LoVo (cell line): ENCODE measurements around the gene ZC3H4.
A peak's percentile ranks its signal among the peaks of the same experiment; 100 is the strongest.
"Not testable (repeated sequence)": the region's sequence is repeated elsewhere in the genome, so short reads cannot be mapped to it uniquely, and the experiment has no call there.

Experiments
- DNase-seq: peaks from one replicate; pipeline ENCODE4 v3.0.0-alpha.2; 2016; ENCODE audit warnings: low spot score

ZC3H4 gene

DNA sequence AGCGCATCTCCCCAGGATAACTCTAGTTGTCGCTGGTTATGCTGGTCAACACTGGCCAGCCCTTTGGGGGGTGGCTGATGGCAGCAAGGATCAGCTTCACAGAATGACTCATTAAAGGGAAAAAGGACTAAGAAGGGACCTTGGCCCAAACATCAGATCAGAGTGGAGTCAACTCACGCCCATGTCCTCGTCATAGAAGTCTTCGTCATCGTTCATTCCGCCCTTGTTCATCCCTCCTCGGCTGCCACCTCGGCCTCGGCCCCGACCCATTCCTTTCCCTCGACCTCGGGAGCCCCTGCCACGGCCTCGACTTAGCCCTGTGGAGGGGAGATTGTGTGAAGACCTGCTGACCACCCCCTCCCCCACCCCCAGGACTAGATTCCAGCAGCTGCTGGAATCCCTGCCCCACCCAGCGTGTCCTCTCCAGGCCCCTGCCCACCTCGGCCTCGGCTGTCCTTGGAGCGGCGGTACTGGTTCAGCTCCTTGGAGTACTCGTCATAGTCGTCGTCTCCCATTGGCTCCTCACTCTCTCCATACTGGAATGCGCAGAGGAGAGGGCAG is 28.6 kb downstream of the ZC3H4 start:
- no peak for DNase-seq

DNA sequence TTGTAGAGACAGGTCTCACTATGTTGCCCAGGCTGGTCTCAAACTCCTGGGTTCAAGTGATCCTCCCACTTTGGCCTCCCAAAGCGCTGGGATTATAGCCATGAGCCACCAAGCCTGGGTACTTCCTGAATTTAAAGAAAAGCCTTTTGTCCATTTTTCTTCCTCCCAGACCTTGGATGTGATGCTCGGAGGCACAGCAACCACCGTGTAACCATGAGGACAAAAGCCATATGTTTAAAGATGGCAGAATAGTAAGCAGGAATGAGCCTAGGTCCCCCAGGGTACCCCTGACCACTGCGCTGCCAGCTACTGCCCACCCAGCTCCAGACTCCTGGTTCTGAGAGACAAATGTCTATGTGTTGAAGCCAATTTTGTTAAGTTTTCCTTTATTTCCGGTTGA is 31.1 kb downstream of the ZC3H4 start:
- no peak for DNase-seq

DNA sequence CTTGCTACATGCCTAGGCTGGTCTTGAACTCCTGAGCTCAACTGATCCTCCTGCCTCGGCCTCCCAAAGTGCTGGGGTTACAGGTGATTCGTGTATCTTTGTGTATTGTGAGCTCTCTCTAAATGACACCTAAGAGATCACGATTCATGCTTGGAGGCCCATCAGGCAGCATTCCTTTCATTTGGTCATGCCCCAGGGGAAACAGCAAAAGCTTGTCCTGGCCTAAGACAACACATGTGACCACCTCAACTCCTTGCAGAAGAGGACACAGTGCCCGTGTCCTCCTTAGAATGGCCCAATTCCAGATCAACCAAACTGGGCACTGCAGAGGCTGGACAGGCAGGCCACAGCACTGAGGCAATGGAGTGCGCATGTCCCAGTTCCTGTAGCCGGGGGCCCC is 32.5 kb downstream of the ZC3H4 start:
- DNase-seq: no peak

DNA sequence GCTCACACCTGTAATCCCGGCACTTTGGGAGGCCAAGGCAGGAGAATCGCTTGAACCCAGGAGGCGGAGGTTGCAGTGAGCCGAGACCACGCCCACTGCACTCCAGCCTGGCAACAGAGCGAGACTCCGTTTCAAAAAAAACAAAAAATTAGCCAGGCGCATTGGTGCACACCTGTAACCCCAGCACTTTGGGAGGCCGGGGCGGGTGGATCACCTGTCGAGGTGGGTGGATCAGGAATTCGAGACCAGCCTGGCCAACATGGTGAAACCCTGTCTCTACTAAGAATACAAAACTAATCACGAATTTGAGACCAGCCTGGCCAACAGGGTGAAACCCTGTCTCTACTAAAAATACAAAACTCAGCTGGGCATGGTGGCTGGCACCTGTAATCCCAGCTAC is 35.2 kb downstream of the ZC3H4 start:
- DNase-seq: not testable (repeated sequence)

DNA sequence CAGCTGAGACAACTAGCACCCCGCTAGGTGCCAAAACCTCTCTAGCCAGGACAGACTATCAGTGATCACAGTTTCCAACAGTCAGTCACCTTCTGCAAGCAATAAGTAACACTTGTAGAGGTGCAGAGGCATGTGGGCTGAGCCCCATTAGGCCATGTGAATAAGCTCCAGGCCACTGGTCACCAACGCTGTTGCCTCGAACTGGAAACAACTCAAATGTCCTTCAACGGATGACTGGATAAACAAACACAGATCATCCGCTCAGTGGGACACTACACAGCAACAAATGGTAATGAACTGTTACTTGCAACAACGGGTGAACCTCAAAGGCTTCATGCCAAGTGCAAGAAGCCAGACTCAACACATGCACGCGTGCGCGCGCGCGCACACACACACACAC is 37.6 kb downstream of the ZC3H4 start:
- DNase-seq: no peak

DNA sequence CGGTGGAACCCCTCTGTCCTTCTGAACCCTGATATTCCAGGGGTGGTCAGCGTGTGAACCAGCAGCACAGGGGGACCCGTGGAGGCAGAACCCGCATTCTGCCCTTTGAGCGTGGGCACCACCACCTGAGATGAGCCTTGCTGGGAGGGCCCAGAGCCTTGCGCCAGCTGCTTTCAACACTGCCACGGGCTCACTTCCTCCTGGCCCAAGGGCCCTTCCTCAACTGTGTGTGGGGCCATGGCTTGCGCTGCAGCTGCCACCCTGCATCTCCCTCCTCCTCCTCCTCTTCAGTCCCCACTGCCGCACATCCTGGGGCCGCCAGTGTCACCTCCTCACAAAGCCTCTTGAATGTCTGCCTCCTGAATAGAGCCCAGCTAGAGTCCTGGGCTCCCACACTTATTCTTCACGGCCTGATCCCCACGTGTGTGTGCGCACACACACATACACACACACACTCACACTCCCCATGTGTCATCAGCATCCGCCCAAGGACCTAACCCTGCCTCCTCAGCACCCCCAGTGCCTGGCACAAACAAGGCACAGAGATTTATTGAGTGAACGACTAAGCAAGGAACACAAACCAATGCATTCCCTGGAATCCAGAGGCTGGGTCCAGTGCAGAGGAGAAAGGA is 38.3 kb downstream of the ZC3H4 start:
- DNase-seq: no peak

DNA sequence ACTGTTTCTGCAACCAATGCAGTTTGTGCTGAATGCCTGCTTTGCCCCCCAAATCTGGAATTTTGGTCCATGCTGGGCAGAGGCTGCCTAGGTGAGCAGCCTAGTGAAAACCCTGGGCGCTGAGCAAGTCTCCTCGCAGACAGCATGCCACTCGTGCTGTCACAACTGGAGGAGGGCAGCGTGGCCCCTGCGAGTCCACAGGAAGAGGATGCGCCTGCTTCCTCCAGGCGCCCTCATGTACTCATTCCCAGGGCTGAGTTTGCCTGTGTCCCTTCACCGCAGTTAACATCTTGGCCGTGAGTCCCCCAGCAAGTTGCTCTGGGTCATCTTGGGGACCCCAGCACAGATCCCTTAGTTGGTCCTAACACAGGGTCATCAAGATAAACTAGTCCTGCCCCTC is 39.0 kb downstream of the ZC3H4 start:
- DNase-seq: no peak

DNA sequence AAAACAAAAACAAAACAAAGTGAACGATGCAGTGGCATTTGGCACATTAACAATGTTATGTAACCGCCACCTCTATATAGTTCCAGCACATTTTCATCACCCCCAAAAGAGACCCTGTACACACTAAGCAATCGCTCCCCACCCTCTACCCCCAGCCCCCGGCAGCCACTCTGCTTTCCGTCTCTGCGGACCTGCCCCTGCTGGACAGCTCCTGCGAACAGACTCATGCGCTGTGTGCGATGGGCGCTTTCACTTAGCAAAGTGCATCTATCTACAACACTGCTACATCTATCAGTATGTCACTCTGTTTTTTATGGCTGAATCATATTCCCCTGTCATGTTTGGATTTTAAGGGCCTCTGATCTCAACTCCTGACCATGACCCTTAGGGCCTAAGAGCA is 40.0 kb downstream of the ZC3H4 start:
- no peak for DNase-seq

DNA sequence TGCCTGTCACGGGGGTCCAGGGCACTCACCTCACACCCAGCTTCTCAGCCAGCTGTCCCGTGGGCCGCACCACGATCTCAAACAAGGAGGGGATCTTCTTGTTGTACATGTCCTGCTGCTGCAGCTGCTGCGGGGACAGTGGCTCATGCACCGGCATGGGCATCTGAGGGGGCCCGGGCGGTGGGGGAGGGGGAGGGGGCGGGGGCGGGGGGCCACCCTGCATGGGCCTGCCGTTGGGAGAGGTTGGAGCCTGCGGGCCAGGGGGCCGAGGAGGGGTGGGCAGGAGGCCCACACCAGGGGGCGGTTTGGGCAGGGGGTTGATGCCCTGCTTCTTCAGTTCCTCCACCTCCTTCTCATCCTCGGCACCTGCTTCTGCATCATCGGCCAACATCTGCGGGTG is 41.3 kb downstream of the ZC3H4 start:
- DNase-seq: no peak

DNA sequence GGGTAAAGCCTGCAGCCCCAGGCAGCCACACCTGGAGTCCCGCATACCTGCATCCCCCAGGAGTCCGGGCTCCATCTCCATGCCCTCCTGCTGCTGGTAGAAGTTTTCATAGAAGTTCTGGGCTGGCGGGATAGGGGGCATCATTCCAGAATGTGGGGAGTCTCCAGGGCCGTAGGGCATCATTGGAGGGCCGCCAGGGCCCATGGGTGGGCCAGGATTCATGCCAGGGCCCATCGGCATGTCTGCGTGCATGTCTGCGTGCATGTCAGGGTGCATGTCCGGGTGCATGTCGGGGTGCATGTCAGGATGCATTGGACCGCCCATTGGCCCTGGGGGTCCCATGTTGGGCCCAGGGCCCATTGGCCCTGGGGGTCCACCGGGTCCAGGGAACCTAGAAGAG is 41.8 kb downstream of the ZC3H4 start:
- no peak for DNase-seq

DNA sequence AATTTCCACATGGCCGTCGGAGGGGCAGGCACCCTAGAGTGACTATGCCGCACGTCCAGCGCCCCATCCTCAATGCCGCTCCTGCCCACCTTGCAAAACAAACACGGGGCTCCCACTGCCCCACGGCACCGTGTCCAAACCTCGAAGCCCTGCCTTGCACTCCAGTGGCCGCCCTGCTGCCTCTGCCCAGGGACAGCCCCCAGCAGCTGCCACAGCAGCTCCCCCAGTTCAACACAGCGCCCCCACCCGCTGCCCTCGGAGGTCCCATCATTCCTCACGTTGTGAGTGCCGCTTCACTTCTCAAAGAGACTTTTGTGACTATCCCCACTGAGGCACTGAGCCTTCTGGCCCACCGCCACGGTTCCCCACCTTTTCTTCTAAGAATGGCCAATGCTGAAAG is 42.8 kb downstream of the ZC3H4 start:
- no peak for DNase-seq

DNA sequence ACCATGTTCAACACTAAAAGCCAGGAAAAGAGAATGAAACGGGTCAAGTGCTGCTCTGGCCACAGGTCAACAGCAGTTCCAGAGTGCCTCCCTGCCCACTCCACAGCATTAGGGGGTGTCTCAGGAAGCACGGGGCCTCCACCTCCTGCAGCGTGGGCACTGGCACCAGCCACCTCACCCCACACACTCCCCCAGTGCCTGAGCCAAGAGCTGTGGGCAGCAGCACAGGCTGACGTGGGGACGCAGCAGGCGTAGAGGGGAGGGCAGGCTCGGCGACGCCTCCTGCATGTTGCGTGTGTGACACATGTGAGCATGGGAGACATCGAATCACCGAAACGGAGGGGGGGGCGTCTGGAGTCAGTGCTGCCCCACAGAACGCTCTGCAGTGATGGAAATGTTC is 43.8 kb downstream of the ZC3H4 start:
- DNase-seq: no peak

DNA sequence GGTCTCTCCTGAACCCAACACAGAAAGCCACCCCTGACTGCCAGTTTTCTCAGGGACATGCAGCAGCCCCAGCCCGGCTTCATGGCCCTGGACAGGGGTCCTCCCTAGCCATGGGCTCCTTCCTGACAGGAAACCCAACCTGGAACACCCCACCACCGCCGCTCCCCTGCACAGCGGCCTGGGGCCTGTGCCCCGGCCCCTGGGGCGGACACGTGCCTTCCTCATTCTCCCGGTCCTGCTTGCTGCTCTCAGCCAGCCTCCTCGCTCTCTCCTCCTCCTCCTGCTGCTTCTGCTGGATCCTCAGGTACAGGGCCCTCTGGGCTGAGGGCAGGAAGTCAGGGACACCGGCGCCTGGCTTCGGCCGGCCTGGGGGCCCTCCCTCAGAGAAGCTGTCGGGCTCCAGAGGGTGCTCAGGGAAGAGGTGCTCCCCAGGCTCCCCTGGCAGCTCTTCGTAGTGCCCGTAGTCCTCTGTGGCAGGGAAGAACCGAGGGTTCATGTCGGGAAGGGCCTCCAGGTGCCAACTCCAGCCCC is 44.6 kb downstream of the ZC3H4 start:
- DNase-seq: no peak

DNA sequence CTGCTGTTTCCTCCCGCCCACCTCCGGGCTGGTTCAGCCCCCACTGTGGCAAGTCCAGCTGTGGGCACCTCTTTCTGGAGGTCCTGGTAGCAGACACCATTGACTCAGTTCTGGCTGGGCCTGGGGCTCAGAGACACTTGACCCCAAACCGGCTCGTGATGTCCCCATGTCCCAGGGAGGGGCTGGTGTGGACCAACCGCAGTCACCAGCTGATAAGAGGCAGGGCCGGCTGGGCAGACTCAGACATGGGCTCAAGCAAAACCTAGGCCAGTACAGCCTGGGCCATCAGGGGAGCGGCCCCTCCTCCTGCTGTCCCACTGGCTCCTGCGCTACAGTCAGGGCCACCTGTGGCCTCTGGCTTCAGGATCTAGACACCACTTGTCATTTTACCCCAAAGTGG is 45.3 kb downstream of the ZC3H4 start:
- no peak for DNase-seq

DNA sequence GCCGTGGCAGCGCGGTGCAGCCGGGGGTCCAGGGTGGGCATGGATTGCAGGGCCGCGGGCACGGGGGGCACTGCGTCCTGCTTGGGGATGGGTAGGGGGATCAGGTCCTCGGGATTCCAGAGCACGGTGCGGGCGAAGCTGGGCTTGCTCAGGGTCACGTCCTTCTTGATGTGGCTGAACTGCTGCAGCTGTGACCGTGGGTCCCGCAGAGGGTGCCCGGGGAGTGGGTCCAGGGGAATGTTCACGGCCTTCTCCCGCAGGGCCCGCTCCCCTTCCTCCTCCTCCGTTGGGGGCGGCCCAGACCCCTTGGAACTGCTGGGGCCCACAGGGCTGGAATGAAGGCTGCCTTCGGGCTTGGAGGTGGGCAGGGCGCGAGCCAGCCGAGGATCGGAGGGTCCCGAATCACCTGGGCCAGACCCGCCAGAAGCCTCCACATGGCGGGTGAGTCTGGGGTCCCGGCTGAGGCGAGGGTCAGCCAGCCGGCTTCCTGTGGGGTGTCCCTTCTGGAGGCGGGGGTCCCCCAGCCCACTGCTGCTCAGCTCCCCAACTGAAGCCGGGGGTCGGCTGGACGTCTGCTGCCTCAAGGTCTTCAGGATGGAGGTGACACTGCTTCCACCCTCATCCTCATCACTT is 46.2 kb downstream of the ZC3H4 start:
- no peak for DNase-seq

DNA sequence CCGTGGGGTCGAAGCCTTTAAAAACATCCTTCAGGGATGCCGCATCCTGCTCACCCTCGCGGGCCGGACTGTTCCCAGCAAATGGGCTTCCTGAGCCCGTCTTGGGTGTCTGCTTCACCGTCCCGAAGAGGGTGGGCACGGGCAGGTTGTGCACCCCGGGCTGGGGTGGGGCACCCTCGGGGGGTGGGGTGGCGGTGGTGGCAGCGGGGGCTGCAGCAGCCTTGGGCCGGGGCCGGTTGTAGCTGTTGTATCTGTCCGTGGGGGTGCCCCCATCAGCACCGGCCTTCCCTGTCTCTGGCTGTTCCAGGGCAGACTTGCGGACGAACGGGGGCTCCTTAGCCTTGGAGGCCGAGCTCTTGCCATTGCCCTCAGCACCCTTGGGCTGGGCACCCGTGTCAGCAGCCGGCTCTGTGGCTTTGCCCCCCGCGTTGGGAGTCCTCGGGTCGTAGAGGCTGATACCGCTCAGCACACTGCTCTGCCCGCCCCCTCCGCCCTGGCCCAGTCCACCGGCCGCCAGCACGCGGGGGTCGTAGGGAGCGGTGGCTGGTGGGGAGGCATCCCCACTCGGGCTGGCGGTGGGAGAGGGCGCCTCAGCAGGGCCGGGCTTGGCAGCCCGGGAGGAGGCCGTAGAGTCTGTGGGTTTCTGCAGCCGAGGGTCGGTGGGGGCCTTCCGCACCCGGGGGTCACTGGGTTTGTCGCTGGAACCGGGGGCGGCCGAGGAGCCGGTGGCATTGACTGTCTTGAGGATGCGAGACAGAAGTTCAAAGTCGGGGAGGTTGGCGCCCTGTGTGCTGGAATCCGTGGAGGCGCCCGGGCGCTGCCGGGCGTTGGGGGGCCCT is 47.0 kb downstream of the ZC3H4 start:
- no peak for DNase-seq

DNA sequence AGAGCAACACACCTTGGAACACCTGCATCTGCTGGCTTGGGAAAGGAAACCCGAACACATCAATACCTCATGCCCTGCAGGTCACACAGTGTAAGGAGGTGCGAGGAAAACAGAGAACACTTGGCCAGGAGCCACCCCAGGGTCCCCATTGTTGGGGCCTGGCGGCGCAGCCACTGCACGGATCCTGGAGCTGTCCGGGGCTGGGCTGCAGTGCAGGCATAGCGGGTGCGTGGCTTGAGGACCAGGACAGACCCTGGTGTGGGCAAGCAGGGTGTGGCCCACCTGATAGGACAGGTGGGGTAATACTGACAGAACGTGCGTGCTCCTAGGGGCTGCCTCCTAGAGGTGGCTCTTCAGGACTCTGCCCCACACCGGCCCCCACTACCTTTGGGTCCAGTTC is 48.3 kb downstream of the ZC3H4 start:
- no peak for DNase-seq

DNA sequence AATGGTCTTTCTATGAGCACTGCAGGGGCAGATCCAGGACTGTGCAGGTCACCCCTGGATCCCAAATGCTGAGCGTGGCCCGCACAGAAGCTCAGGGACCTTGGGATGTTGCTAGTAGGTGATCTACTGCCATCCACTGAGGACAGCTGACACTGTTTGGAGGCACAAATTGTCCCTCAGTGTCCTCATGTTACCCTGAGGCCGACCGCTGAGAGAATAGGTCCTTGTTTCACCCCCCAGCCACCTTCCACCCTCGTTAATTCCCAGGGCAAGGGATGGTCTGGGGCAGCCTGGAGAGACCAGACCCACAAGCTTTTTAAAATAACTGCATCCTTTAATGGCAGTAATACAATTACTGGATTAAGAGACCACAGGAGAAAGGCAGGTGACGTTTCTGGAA is 49.7 kb downstream of the ZC3H4 start:
- no peak for DNase-seq

DNA sequence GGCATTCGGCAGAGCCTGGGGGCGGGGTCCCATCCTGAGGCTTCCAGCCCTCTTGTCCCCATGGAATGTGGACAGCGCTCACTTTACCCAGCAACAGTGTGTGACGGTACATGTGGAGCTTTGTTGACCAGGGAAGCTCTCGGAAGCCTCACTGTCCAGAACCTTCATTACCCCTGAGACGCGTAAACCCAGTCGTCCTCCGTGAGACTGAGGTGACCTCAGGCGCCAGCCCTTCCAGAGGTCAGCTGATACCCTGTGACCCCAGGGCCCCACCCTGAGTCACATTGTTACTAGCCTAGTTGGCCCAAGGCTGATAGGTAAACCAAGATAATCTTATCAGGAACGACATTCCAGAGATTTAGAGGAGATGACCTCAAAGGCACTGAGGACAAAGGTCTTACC is 55.0 kb downstream of the ZC3H4 start:
- DNase-seq: peak; percentile 10

DNA sequence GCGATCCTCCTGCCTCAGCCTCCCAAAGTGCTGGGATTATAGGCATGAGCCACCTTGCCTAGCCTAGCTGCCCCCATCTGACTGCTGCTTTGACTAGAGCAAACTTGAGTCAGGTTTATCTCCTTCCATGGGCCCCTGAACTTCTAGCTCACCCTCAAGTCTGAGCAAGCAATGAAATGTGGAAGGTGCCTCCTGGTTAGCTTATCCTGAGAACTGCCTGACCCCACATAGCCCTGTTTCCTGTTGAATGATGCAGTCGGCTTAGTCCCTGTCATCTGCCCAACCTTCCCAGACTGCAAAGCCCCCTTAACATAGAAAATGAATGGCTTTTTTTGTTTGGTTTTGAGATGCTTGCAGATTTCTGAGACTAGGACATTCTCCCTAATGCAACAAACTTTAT is 56.2 kb downstream of the ZC3H4 start:
- no peak for DNase-seq

DNA sequence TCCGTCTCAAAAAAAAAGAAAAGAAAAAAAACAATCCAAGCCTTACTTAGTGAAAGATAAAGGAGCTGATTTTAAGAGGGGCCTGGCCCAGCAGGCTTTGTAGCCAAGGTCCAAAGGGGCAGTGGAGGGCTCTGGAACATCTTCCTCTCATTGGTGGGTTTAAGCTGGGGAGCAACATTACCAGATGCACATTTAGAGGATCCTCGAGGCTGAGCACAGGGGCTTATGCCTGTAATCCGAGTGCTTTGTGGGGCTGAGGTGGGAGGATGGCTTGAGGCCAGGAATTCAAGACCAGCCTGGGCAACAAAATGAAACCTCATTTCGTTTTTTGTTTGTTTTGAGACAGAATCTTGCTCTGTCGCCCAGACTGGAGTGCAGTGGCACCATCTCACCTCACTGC is 57.2 kb downstream of the ZC3H4 start:
- DNase-seq: no peak

DNA sequence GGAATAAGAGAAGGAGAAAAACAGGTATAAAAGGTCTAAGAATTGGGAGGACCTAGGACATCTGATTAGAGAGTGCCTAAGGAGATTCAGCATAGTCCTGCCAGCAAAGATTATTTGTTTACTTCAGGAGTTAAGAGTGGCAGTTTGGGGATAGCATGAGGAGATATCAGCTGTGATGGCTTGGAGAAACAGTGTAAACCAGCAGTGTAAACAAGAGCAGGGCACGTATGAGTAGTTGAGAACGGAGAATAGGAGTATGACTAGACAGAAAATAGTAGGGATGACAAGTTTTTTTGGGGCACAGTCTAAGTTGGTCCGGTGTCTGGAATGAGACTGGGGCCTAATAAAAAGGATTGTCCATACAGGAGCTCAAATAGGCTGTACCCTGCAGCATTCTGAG is 63.0 kb downstream of the ZC3H4 start:
- not testable (repeated sequence) for DNase-seq

DNA sequence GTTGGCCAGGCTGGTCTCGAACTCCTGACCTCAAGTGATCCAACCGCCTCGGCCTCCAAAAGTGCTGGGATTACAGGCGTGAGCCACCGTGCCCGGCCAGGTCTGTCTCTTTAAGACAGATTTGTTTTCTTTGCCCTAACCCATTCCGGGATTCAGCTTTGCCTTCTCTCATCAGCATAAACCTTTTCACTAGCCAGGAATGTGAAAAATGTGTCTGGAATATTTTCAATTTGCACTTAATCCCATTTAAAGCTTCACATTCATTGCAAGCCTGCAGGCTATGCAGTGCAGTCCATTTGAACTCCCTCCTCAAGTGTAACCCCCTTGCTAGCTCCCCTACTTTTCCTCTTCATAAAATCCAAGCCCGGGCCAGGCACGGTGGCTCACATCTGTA is 64.3 kb downstream of the ZC3H4 start:
- no peak for DNase-seq
